HEK293 (cell line): ENCODE results near the gene FOXO4.

ENCODE experiments used
- GFI1B ChIP-seq: fragments of 450-650 bp; formaldehyde crosslinking; IDR thresholded peaks from 2 replicates; pipeline ENCODE4 v1.5.1; 2016; ENCODE audit warnings: missing biosample characterization, missing genetic modification characterization
- MYNN ChIP-seq: fragments of 450-650 bp; formaldehyde crosslinking; IDR thresholded peaks from 2 replicates; pipeline ENCODE4 v1.5.1; 2016; ENCODE audit warnings: missing biosample characterization, missing genetic modification characterization, borderline replicate concordance
- MZF1 ChIP-seq: fragments of 450-650 bp; formaldehyde crosslinking; IDR thresholded peaks from 2 replicates; pipeline ENCODE4 v1.5.1; 2017; ENCODE audit warnings: missing biosample characterization, missing genetic modification characterization, borderline replicate concordance
- PBX3 ChIP-seq: sonication (generic); formaldehyde crosslinking; IDR thresholded peaks from 2 replicates; pipeline ENCODE4 v1.8.1; 2022; ENCODE audit warnings: mild to moderate bottlenecking, moderate library complexity, missing genetic modification reagents
- ZBTB20 ChIP-seq: fragments of 450-650 bp; formaldehyde crosslinking; IDR thresholded peaks from 2 replicates; pipeline ENCODE4 v1.5.1; 2016; ENCODE audit warnings: missing biosample characterization, missing genetic modification characterization
- ZNF211 ChIP-seq: fragments of 450-650 bp; formaldehyde crosslinking; IDR thresholded peaks from 2 replicates; pipeline ENCODE4 v1.5.1; 2016; ENCODE audit warnings: low read depth, missing biosample characterization, missing genetic modification characterization
- ZNF274 ChIP-seq, 2 experiments: fragments of 200-500 bp in 1 of 2; fragments of 450-650 bp in 1 of 2; sonication (Bioruptor generic) in 1 of 2; formaldehyde crosslinking in 1 of 2; IDR thresholded peaks; 2 replicates each; pipeline versions ENCODE4 v1.5.1 to v1.6.1; 2014 to 2016; ENCODE audit warnings: borderline replicate concordance in 1 of 2, inconsistent platforms in 1 of 2, low read length in 1 of 2, missing biosample characterization in 1 of 2, missing genetic modification characterization in 1 of 2
- ZNF423 ChIP-seq: fragments of 450-650 bp; formaldehyde crosslinking; IDR thresholded peaks from 2 replicates; pipeline ENCODE4 v1.5.1; 2016; ENCODE audit warnings: missing biosample characterization, missing genetic modification characterization
- ZNF433 ChIP-seq: fragments of 450-650 bp; formaldehyde crosslinking; IDR thresholded peaks from 2 replicates; pipeline ENCODE4 v1.5.1; 2016; ENCODE audit warnings: missing biosample characterization, missing genetic modification characterization, low read depth
- ZNF610 ChIP-seq: fragments of 450-650 bp; formaldehyde crosslinking; IDR thresholded peaks from 2 replicates; pipeline ENCODE4 v1.5.1; 2016; ENCODE audit warnings: missing biosample characterization, missing genetic modification characterization, borderline replicate concordance
- ZNF747 ChIP-seq: fragments of 450-650 bp; formaldehyde crosslinking; IDR thresholded peaks from 2 replicates; pipeline ENCODE4 v1.5.1; 2016; ENCODE audit warnings: missing biosample characterization, missing genetic modification characterization
- ZNF792 ChIP-seq: fragments of 450-650 bp; formaldehyde crosslinking; IDR thresholded peaks from 2 replicates; pipeline ENCODE4 v1.5.1; 2016; ENCODE audit warnings: missing biosample characterization, missing genetic modification characterization
- TF ChIP-seq, protein P1 (sequence below): fragments of 450-650 bp; formaldehyde crosslinking; IDR thresholded peaks from 2 replicates; pipeline ENCODE4 v1.5.1; 2016; ENCODE audit warnings: missing biosample characterization, missing genetic modification characterization

GRCh38 chrX:71082822-71083221 lies 12.8 kb upstream of the FOXO4 start:
- no peak for TF ChIP-seq ZNF792 (tag by site-specific recombination)
- TF ChIP-seq MYNN (tag by site-specific recombination): no peak
- no peak for TF ChIP-seq ZNF274 (IDR thresholded peaks at IDR 0.05; ENCODE audit: low read length)
- TF ChIP-seq ZNF274 (tag by site-specific recombination; IDR thresholded peaks at IDR 0.05; ENCODE audit: borderline replicate concordance): no peak
- TF ChIP-seq, protein P1, sequence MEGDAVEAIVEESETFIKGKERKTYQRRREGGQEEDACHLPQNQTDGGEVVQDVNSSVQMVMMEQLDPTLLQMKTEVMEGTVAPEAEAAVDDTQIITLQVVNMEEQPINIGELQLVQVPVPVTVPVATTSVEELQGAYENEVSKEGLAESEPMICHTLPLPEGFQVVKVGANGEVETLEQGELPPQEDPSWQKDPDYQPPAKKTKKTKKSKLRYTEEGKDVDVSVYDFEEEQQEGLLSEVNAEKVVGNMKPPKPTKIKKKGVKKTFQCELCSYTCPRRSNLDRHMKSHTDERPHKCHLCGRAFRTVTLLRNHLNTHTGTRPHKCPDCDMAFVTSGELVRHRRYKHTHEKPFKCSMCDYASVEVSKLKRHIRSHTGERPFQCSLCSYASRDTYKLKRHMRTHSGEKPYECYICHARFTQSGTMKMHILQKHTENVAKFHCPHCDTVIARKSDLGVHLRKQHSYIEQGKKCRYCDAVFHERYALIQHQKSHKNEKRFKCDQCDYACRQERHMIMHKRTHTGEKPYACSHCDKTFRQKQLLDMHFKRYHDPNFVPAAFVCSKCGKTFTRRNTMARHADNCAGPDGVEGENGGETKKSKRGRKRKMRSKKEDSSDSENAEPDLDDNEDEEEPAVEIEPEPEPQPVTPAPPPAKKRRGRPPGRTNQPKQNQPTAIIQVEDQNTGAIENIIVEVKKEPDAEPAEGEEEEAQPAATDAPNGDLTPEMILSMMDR: no peak
- TF ChIP-seq GFI1B (tag by site-specific recombination): no peak
- no peak for TF ChIP-seq ZNF211
- no peak for TF ChIP-seq ZBTB20 (tag by site-specific recombination)
- no peak for TF ChIP-seq MZF1 (tag by site-specific recombination)
- no peak for TF ChIP-seq ZNF747 (tag by site-specific recombination)
- TF ChIP-seq ZNF423 (tag by site-specific recombination): no peak
- TF ChIP-seq ZNF433 (tag by site-specific recombination): no peak
- TF ChIP-seq ZNF610 (tag by site-specific recombination): no peak
- TF ChIP-seq PBX3 (CRISPR knock-in tag): no peak
